HL-60 (cell line): Measurements from ENCODE around the gene PNMA6A.
"Not testable (repeated sequence)": the region's sequence is repeated elsewhere in the genome, so short reads cannot be mapped to it uniquely, and the experiment has no call there.

Experiments used
- POLR2AphosphoS5 ChIP-seq: IDR thresholded peaks from 2 replicates; pipeline ENCODE4 v1.6.1; 2012; ENCODE audit warnings: low read depth
- TF ChIP-seq, protein P1 (sequence below): IDR thresholded peaks from one replicate; pipeline ENCODE4 v1.5.1; 2011; ENCODE audit warnings: low read length, control low read depth, inconsistent platforms; ENCODE audit not compliant: insufficient read depth
- TF ChIP-seq, protein P2 (sequence below): IDR thresholded peaks from 2 replicates; pipeline ENCODE4 v1.6.1; 2012; ENCODE audit warnings: low read depth; ENCODE audit not compliant: insufficient replicate concordance

DNA sequence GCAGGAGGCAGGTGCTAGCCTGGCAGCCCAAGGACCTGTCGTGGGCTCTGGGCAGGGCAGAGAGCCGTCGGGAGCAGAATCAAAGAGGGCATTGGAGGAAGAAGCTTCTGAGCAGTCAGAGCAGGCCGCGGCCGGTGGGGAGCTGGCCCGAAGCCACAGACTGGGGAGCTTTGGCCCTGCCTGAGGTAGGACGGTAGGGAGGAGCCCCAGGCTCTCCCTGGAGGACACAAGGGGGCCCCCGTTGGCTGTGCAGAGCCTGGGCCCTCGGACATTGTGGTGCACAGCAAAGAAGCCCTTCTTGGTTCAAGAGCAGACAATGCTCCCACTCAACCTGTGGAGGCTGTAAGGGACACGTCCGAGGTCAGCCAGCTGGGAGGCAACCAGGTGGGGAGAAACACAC lies 5.9 kb upstream of the PNMA6A start:
- TF ChIP-seq POLR2AphosphoS5: not testable (repeated sequence)
- TF ChIP-seq, protein P1, sequence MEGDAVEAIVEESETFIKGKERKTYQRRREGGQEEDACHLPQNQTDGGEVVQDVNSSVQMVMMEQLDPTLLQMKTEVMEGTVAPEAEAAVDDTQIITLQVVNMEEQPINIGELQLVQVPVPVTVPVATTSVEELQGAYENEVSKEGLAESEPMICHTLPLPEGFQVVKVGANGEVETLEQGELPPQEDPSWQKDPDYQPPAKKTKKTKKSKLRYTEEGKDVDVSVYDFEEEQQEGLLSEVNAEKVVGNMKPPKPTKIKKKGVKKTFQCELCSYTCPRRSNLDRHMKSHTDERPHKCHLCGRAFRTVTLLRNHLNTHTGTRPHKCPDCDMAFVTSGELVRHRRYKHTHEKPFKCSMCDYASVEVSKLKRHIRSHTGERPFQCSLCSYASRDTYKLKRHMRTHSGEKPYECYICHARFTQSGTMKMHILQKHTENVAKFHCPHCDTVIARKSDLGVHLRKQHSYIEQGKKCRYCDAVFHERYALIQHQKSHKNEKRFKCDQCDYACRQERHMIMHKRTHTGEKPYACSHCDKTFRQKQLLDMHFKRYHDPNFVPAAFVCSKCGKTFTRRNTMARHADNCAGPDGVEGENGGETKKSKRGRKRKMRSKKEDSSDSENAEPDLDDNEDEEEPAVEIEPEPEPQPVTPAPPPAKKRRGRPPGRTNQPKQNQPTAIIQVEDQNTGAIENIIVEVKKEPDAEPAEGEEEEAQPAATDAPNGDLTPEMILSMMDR: not testable (repeated sequence)
- TF ChIP-seq, protein P2, sequence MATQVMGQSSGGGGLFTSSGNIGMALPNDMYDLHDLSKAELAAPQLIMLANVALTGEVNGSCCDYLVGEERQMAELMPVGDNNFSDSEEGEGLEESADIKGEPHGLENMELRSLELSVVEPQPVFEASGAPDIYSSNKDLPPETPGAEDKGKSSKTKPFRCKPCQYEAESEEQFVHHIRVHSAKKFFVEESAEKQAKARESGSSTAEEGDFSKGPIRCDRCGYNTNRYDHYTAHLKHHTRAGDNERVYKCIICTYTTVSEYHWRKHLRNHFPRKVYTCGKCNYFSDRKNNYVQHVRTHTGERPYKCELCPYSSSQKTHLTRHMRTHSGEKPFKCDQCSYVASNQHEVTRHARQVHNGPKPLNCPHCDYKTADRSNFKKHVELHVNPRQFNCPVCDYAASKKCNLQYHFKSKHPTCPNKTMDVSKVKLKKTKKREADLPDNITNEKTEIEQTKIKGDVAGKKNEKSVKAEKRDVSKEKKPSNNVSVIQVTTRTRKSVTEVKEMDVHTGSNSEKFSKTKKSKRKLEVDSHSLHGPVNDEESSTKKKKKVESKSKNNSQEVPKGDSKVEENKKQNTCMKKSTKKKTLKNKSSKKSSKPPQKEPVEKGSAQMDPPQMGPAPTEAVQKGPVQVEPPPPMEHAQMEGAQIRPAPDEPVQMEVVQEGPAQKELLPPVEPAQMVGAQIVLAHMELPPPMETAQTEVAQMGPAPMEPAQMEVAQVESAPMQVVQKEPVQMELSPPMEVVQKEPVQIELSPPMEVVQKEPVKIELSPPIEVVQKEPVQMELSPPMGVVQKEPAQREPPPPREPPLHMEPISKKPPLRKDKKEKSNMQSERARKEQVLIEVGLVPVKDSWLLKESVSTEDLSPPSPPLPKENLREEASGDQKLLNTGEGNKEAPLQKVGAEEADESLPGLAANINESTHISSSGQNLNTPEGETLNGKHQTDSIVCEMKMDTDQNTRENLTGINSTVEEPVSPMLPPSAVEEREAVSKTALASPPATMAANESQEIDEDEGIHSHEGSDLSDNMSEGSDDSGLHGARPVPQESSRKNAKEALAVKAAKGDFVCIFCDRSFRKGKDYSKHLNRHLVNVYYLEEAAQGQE: not testable (repeated sequence)
